AML-193 (cell line): ENCODE data around the gene UPP2.

Experiments
- DNase-seq, 2 experiments: peaks; one replicate each; lab custom pipeline; 2025; lab: John Stamatoyannopoulos, UW

Gene UPP2

DNA sequence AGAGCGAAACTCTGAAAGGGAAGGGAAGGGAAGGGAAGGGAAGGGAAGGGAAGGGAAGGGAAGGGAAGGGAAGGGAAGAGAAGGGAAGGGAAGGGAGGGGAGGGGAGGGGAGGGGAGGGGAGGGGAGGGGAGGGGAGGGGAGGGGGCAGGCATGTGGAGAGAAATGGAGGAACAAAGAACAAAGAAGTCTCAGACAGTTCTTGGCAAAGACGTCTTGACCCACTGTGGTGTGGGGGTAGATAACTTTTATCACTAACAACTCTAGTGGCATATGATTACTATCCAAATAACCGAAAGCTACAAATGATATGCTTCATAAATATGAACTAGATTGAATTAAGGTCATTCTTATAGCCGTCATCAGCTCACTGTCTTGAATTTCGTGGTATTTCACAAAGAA is 3.2 kb downstream of the UPP2 start:
- DNase-seq = no peak

- no peak for DNase-seq
Observed at GRCh38 chr2:158112992-158113391, 11.3 kb downstream of the UPP2 start.

- DNase-seq = peak; percentile 94 to 96
Observed at GRCh38 chr2:158113741-158114295, 12.1 kb downstream of the UPP2 start.

DNA sequence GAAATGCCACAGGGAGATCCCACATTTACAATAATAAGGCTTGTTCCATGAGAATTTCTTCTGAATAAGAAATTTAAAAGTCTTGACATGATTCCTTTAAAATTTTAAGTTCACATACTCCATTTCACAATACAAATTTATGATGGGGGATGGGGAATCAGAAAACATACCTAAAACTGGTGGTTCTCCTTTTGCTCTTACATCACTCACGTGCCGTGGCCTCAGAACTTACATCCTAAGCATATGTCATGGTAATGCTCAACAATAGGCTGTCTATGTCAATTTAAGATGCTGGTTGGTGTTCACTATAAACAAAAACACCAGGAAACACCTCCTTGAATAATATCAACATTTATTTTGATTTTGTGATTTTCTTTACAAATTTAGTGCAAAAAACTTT is 12.8 kb downstream of the UPP2 start:
- no peak for DNase-seq

GRCh38 chr2:158115202-158115767 is 13.6 kb downstream of the UPP2 start:
- DNase-seq = no peak

- DNase-seq = peak; percentile 61 to 70
Observed at GRCh38 chr2:158116936-158117335, 15.3 kb downstream of the UPP2 start.

GRCh38 chr2:158120102-158120501 is 18.4 kb downstream of the UPP2 start:
- no peak for DNase-seq

GRCh38 chr2:158120664-158121641 is 19.3 kb downstream of the UPP2 start:
- DNase-seq = peak in 1 of 2 experiments; percentile 14

GRCh38 chr2:158124896-158125295 is 23.2 kb downstream of the UPP2 start:
- DNase-seq = no peak

DNA sequence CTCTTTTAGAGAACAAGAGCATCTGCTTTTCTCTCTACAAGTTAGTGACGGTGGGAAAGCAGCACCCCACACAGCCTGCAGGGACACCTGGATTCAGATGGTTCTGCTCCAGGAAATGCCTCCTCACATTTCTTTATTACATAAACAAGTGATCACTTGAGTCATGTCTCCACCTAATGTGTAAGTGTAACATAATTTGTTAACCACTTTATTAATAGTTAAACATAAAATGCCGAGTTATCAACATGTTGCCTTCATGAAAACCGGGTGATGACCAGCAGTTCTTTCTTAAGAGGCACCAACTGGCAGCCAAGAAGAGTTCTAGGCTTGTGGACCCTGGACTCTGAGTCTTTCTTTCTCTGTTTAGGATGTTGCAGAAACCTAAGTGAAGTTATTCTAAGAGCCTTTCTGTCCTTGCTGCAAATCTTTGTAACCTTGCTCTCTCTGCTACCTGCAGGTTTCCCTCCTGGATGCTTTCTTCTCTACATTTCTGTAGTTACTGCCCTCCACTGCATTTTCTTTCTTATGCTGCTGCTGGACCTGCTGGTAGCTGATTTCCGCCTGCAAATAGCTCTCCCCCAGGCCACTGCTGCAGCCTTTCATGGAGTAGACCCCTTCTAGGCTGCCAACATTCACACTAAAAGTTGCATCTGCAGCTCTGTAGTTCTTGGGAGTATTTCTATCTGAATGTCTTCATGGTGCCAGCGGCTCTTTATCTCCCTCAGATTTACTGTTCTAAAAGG is 24.3 kb downstream of the UPP2 start:
- DNase-seq = no peak

DNA sequence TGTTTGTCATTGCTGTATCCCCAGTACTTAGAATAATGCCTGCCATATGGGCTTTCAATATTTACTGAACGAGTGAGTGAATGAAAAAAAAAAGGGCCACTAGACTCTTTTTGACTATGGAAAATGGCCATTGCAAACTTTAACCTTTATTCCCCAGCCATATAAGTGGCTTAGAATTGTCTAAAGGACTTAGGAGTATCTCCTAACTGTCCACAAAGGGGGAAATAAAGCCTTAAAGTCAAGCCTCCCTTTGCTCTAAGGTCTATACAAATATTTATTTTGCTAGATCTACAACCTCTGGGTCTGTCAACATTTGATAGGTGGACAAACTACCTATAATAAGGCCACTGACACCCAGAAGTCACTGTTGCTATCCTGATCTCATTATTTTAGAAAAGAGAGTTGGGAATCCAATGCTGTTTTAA is 25.7 kb downstream of the UPP2 start:
- DNase-seq = no peak

- DNase-seq = no peak
Observed at GRCh38 chr2:158128168-158128973, 26.7 kb downstream of the UPP2 start.

DNA sequence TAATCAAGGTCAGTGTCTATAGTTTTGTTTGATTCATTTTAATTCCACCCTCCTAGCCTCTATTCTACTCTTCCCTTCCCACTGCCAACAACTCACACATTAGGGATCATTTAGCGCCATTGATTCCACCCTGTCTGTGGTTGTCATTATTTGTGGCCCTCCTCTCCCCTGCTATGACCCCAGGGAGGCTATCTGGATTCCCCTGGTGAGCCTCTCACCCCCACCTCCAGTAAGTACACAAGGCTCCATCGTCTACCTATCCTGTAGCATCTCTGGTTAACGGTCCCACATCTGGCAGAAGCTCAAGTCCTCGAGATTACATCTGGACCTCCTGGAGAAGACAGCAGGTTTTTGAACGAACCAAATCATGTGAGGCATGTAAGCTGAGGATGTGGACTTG is 27.4 kb downstream of the UPP2 start:
- no peak for DNase-seq

GRCh38 chr2:158130832-158131473 is 29.3 kb downstream of the UPP2 start:
- DNase-seq = no peak

DNA sequence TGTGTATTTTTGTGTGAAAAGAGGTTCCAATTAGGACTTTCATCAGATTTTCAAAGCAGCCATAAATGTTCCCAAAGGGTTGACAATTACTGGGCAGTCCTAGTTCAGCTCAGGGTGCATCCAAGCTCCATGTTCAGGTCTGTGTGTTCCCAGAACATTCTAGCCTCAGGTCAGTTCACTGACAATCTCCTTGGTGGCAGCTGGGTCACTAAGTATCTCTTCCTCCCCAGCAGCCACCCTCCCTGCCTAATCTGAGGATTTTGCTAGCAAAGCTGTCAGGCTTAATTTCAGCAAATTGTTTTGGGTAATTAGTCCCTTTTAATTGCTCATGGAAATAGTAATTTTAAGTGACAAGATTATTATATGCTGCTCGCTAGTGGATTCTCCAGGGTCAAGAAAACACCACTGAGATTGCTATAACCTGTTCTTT is 29.8 kb downstream of the UPP2 start:
- no peak for DNase-seq

- no peak for DNase-seq
Observed at GRCh38 chr2:158131919-158132566, 30.4 kb downstream of the UPP2 start.

GRCh38 chr2:158134055-158134454 is 32.4 kb downstream of the UPP2 start:
- no peak for DNase-seq

DNA sequence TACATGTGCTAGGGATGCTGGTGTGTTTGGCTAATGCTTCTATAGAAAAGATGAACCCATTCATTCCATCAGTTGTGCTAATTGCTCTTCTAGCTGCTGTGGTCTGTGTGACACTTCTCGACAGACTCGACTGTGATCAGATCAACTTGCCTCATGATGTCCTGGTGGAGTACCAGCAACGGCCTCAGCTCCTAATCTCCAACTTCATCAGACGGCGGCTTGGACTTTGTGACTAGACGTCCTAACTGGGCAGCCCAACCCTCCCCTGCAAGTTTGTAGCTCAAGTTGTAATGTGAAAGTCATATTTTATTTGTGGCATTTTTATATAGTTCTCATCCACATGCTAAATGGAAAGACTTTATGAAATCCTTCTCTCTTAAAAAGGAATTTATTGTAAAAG is 33.0 kb downstream of the UPP2 start:
- DNase-seq = no peak

DNA sequence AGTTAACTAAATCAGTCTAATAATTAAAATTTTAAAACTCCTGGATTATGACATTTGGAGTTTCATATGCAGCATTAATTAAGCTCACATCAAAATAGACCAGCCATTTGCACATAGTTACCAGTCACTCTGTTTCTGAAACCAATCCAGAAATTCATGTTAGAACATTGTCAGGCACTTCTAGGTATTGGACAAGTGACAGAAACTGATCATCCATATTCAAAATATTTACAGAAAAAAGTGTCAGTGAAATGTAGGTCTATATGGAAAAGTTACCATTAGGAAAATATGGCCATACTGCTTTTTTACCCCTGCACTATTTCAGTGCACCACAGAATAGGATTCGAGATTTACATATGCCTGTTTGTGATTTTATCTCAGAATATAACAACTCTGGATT is 33.4 kb downstream of the UPP2 start:
- DNase-seq = no peak

GRCh38 chr2:158138255-158138654 is 36.6 kb downstream of the UPP2 start:
- DNase-seq = no peak
